GF-D8 (cell line): ENCODE results near the gene RSF1.

Experiments
- DNase-seq: peaks from one replicate; lab custom pipeline; 2025; lab: John Stamatoyannopoulos, UW

RSF1 gene

DNA sequence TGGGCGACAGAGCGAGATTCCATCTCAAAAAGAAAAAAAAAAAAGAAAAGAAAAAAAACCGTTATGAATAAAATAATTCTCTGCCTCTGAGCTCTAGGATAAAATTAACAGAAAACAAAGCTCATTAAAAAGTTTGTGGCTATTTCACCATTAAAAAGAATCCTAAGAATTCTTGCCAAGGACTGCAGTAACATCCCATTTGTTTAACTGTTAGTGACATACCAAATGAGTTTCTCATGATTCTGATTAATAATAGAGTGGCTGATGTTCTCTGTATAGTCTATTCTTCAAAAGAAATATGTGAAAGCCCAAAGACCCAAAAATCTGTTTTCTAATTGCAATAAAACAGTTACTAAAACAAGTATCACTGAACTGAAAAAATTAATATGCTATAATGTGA is 202.6 kb downstream of the RSF1 start:
- DNase-seq: no peak

DNA sequence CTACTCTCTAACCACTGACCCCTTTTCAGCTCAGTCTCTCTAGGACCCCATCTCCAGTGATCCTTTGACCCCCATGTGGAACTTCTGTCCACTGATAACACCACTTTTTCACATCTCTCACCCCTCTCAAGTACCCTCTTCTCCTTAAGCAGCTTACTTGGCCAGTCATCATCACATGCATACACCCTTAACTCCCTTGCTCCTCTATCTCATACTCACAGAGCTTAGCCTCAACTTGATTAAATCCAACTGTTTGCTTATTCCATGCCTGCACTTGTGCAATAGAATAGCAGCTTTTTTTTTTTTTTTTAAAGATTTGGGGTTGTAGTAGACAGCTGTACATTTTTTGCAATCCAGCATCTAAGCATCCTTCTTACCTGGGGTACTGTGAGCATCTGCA is 208.6 kb downstream of the RSF1 start:
- no peak for DNase-seq
